HCT116 (cell line): Measurements from ENCODE around the gene COLEC11. TPM values are rescaled to one million over a fixed set of nuclear protein-coding genes. Genes with fewer than 3 reads are reported as not detected.

Source experiments
- ATAC-seq: fragments of 200-7000 bp; cut with Tn5 transposase; 2 replicates; pipeline ENCODE4 v1.9.1; 2020; ENCODE audit warnings: mild to moderate bottlenecking, moderate library complexity
- BruUV-seq: library from RNA; stranded (reverse); fragments of 400-500 nt; replicated peaks from 2 replicates; lab custom pipeline; 2021; lab: Mats Ljungman, UMichigan
- CTCF ChIA-PET: fragments of 300-600 bp; sonication (Branson Sonifier 250); formaldehyde crosslinking; loops from one replicate; lab custom pipeline; 2021; ENCODE audit warnings: antibody characterized with exemption; lab: Charles Lee
- POLR2A ChIA-PET: fragments of 300-600, 350-600 bp; sonication (Branson Sonifier 250); formaldehyde crosslinking; loops from one replicate; lab custom pipeline; 2021; ENCODE audit warnings: antibody characterized with exemption; lab: Charles Lee
- RAD21 ChIA-PET, 2 experiments: fragments of 300-600 bp; sonication (Branson Sonifier 250); formaldehyde crosslinking; loops; one replicate each; lab custom pipeline; 2023; ENCODE audit warnings: low total read pairs in 2 of 2; ENCODE audit not compliant: uncharacterized antibody in 2 of 2, unreplicated experiment in 2 of 2, low non-redundant PET in 1 of 2; lab: Charles Lee
- DNase-seq: peaks from one replicate; pipeline ENCODE4 v3.0.0-alpha.2; 2010; ENCODE audit warnings: low read depth, low spot score
- H2AFZ ChIP-seq: fragments of 200-600 bp; shearing (Covaris generic), sonication (generic); 2 replicates; pipeline ENCODE4 v1.6.1; 2017; ENCODE audit warnings: low read depth, mixed run types, mixed read lengths, antibody characterized with exemption, low read length; ENCODE audit not compliant: poor library complexity, severe bottlenecking
- H3K27ac ChIP-seq: 2 replicates; pipeline ENCODE4 v1.5.1; 2012; ENCODE audit warnings: low read depth, low read length
- H3K27me3 ChIP-seq: fragments of 200-600 bp; sonication (generic); 2 replicates; pipeline ENCODE4 v1.6.1; 2016; ENCODE audit warnings: mixed run types, low read length, mixed read lengths; ENCODE audit not compliant: insufficient read depth
- H3K36me3 ChIP-seq, 2 experiments: fragments of 200-500 bp in 1 of 2; fragments of 200-600 bp in 1 of 2; sonication (Bioruptor generic) in 1 of 2; sonication (generic) in 1 of 2; 2 replicates each; pipeline versions ENCODE4 v1.5.1 to v1.6.1; 2014 to 2016; ENCODE audit warnings: low read length in 2 of 2, inconsistent platforms in 1 of 2, mixed read lengths in 1 of 2, mixed run types in 1 of 2; ENCODE audit not compliant: insufficient read depth in 2 of 2, control insufficient read depth in 1 of 2
- H3K4me1 ChIP-seq, 2 experiments: fragments of 200-600 bp in 1 of 2; sonication (generic) in 1 of 2; 2 replicates each; pipeline versions ENCODE4 v1.5.1 to v1.6.1; 2012 to 2017; ENCODE audit warnings: low read length in 2 of 2, inconsistent platforms in 1 of 2, mild to moderate bottlenecking in 1 of 2, mixed read lengths in 1 of 2, mixed run types in 1 of 2, moderate library complexity in 1 of 2; ENCODE audit not compliant: insufficient read depth in 2 of 2, control insufficient read depth in 1 of 2
- H3K4me2 ChIP-seq: fragments of 200-600 bp; sonication (generic); 2 replicates; pipeline ENCODE4 v1.6.1; 2017; ENCODE audit warnings: mixed run types, low read length, mixed read lengths
- H3K4me3 ChIP-seq, 2 experiments: fragments of 200-600 bp in 1 of 2; sonication (generic) in 1 of 2; replicated peaks in 1 of 2; 2 replicates each; pipeline ENCODE4 v1.5.1; 2011 to 2016; ENCODE audit warnings: low read length in 2 of 2, control low read depth in 1 of 2, low read depth in 1 of 2, mild to moderate bottlenecking in 1 of 2, mixed read lengths in 1 of 2, mixed run types in 1 of 2
- H3K79me2 ChIP-seq: fragments of 200-600 bp; sonication (generic); 2 replicates; pipeline ENCODE4 v1.6.1; 2017; ENCODE audit warnings: mild to moderate bottlenecking, mixed run types, low read length, moderate library complexity, mixed read lengths; ENCODE audit not compliant: insufficient read depth
- H3K9ac ChIP-seq: fragments of 200-600 bp; sonication (generic); 2 replicates; pipeline ENCODE4 v1.6.1; 2016; ENCODE audit warnings: low read length, mixed read lengths
- H3K9me2 ChIP-seq: fragments of 200-600 bp; sonication (generic), shearing (Covaris generic); 2 replicates; pipeline ENCODE4 v1.6.1; 2017; ENCODE audit warnings: mixed run types, mild to moderate bottlenecking, moderate library complexity; ENCODE audit not compliant: insufficient read depth
- H3K9me3 ChIP-seq, 2 experiments: fragments of 200-500 bp in 1 of 2; fragments of 200-600 bp in 1 of 2; sonication (Bioruptor generic) in 1 of 2; sonication (generic) in 1 of 2; 2 replicates each; pipeline ENCODE4 v1.6.1; 2014 to 2017; ENCODE audit warnings: low read length in 2 of 2, mixed read lengths in 2 of 2, inconsistent platforms in 1 of 2, low read depth in 1 of 2, mild to moderate bottlenecking in 1 of 2, mixed run types in 1 of 2, moderate library complexity in 1 of 2; ENCODE audit not compliant: control insufficient read depth in 1 of 2, insufficient read depth in 1 of 2
- H4K20me1 ChIP-seq: fragments of 200-600 bp; sonication (generic), shearing (Covaris generic); 2 replicates; pipeline ENCODE4 v1.6.1; 2017; ENCODE audit warnings: mixed run types, mild to moderate bottlenecking, moderate library complexity; ENCODE audit not compliant: insufficient read depth
- CBX3 ChIP-seq: IDR thresholded peaks from 2 replicates; pipeline ENCODE4 v1.6.1; 2012; ENCODE audit warnings: low read depth
- CEBPB ChIP-seq: IDR thresholded peaks from 2 replicates; pipeline ENCODE4 v1.6.1; 2012; ENCODE audit warnings: low read depth
- CTCF ChIP-seq, 3 experiments: fragments of 200-600 bp in 1 of 3; sonication (generic) in 1 of 3; IDR thresholded peaks in 2 of 3; conservative IDR thresholded peaks in 1 of 3; 2 replicates each; pipeline ENCODE4 v1.5.1; 2012 to 2017; ENCODE audit warnings: low read depth in 2 of 3, low read length in 2 of 3, antibody characterized with exemption in 1 of 3, borderline replicate concordance in 1 of 3, control low read depth in 1 of 3, mild to moderate bottlenecking in 1 of 3, mixed read lengths in 1 of 3, mixed run types in 1 of 3, moderate library complexity in 1 of 3; ENCODE audit not compliant: insufficient read depth in 1 of 3
- EGR1 ChIP-seq: IDR thresholded peaks from 2 replicates; pipeline ENCODE4 v1.6.1; 2012; ENCODE audit warnings: low read depth
- ELF1 ChIP-seq: IDR thresholded peaks from 2 replicates; pipeline ENCODE4 v1.6.1; 2012; ENCODE audit warnings: low read depth, borderline replicate concordance
- EZH2 ChIP-seq: fragments of 200-600 bp; sonication (generic); IDR thresholded peaks from 2 replicates; pipeline ENCODE4 v1.6.1; 2017; ENCODE audit warnings: antibody characterized with exemption, mixed run types
- EZH2phosphoT487 ChIP-seq: fragments of 200-600 bp; IDR thresholded peaks from 2 replicates; pipeline ENCODE4 v1.6.1; 2018; ENCODE audit warnings: antibody characterized with exemption, borderline replicate concordance
- FOSL1 ChIP-seq: IDR thresholded peaks from 2 replicates; pipeline ENCODE4 v1.6.1; 2012; ENCODE audit warnings: low read depth
- MAX ChIP-seq: IDR thresholded peaks from 2 replicates; pipeline ENCODE4 v1.6.1; 2012
- POLR2A ChIP-seq: IDR thresholded peaks from 2 replicates; pipeline ENCODE4 v1.7.0; 2011; ENCODE audit warnings: borderline replicate concordance; ENCODE audit not compliant: insufficient read depth, insufficient read length; ENCODE audit errors: extremely low read depth
- RAD21 ChIP-seq: IDR thresholded peaks from 2 replicates; pipeline ENCODE4 v1.6.1; 2012; ENCODE audit warnings: low read depth, mild to moderate bottlenecking
- REST ChIP-seq: IDR thresholded peaks from 2 replicates; pipeline ENCODE4 v1.6.1; 2012; ENCODE audit warnings: low read depth
- SP1 ChIP-seq: IDR thresholded peaks from 2 replicates; pipeline ENCODE4 v1.6.1; 2012; ENCODE audit warnings: low read depth
- SRF ChIP-seq: IDR thresholded peaks from 2 replicates; pipeline ENCODE4 v1.6.1; 2012; ENCODE audit warnings: low read depth
- TCF7L2 ChIP-seq: IDR thresholded peaks from 2 replicates; pipeline ENCODE4 v1.7.0; 2011; ENCODE audit warnings: borderline replicate concordance, inconsistent platforms; ENCODE audit not compliant: insufficient read depth, insufficient read length; ENCODE audit errors: extremely low read depth
- YY1 ChIP-seq: IDR thresholded peaks from 2 replicates; pipeline ENCODE4 v1.6.1; 2011; ENCODE audit warnings: low read length, low read depth, moderate library complexity, mild to moderate bottlenecking; ENCODE audit not compliant: insufficient replicate concordance; ENCODE audit errors: extremely low read depth
- ZBTB33 ChIP-seq: IDR thresholded peaks from 2 replicates; pipeline ENCODE4 v1.6.1; 2011; ENCODE audit warnings: mild to moderate bottlenecking, low read length, moderate library complexity; ENCODE audit not compliant: insufficient replicate concordance; ENCODE audit errors: extremely low read depth
- ZFX ChIP-seq: fragments of 450-650 bp; IDR thresholded peaks from 2 replicates; pipeline ENCODE4 v1.6.1; 2017
- ZNF274 ChIP-seq: fragments of 200-500 bp; sonication (Bioruptor generic); IDR thresholded peaks from 2 replicates; pipeline ENCODE4 v1.6.1; 2014; ENCODE audit warnings: mild to moderate bottlenecking, low read depth, low read length, inconsistent platforms
- intact Hi-C: fragments of 100-400 bp; cut with micrococcal nuclease; formaldehyde crosslinking; loops from 2 replicates; pipeline ENCODE4 v1.10.0; 2022
- total RNA-seq: library from RNA; stranded (reverse); gene quantifications from one replicate; pipeline ENCODE4 v1.2.1, GENCODE V29; 2021; ENCODE audit not compliant: unreplicated experiment

The COLEC11 gene
- total RNA-seq, 1 experiment from 2014 or later, result 0.15 TPM

GRCh38 chr2:3598197-3598910 is 3.4 kb downstream of the COLEC11 start:
- H3K36me3 ChIP-seq, result no peaks in the 10 kb centered on the region
- H3K4me1 ChIP-seq, result no peaks in the 10 kb centered on the region
- DNase-seq (no peak), ATAC-seq (no peak)
- no peak overlapping the region for H3K4me2 ChIP-seq
- H3K9me2 ChIP-seq, result no peaks in the 10 kb centered on the region
- RAD21 ChIA-PET, result no interaction called here
- H3K9me3 ChIP-seq, result no peaks in the 10 kb centered on the region
- no peak overlapping the region for H2AFZ ChIP-seq
- H3K9ac ChIP-seq, result no peak overlapping the region
- H3K27me3 ChIP-seq, result no peaks in the 10 kb centered on the region
- BruUV-seq, result no TSS peak
- intact Hi-C loops, result no loop called here
- no peak overlapping the region for H3K27ac ChIP-seq
- no peak overlapping the region for H3K4me3 ChIP-seq
- CTCF ChIA-PET, result no interaction called here
- POLR2A ChIA-PET, result no interaction called here
- H3K79me2 ChIP-seq, result no peaks in the 10 kb centered on the region
- TF ChIP-seq SRF, result no peak
- TF ChIP-seq CTCF (IDR thresholded peaks at IDR 0.05 in 2 of 3, conservative IDR thresholded peaks at IDR 0.05 in 1 of 3; ENCODE audit: borderline replicate concordance in 1 of 3, insufficient read depth in 1 of 3, low read depth in 2 of 3, low read length in 2 of 3), result no peak
- no peak for TF ChIP-seq REST
- no peak for TF ChIP-seq TCF7L2
- TF ChIP-seq ELF1, result no peak
- no peak for TF ChIP-seq FOSL1
- TF ChIP-seq ZBTB33, result no peak
- TF ChIP-seq MAX, result no peak
- TF ChIP-seq CEBPB, result no peak
- TF ChIP-seq RAD21, result no peak
- TF ChIP-seq CBX3, result no peak
- no peak for TF ChIP-seq EZH2phosphoT487
- TF ChIP-seq SP1, result no peak
- no peak for TF ChIP-seq ZFX
- no peak for TF ChIP-seq ZNF274
- TF ChIP-seq YY1, result no peak
- no peak for TF ChIP-seq POLR2A
- no peak for TF ChIP-seq EZH2
- no peak for TF ChIP-seq EGR1
- TF ChIP-seq, all 23 proteins: peak for 0
- no peaks in the 10 kb centered on the region for H4K20me1 ChIP-seq
